GM23338 (cell line): Measurements from ENCODE around the gene EPG5.
"Not testable (repeated sequence)": the region's sequence is repeated elsewhere in the genome, so short reads cannot be mapped to it uniquely, and the experiment has no call there.

Experiments
- CREB1 ChIP-seq: fragments of 250-450 bp; sonication (Bioruptor Pico); IDR thresholded peaks from 2 replicates; pipeline ENCODE4 v1.5.0; 2020; ENCODE audit warnings: low read depth, mild to moderate bottlenecking, moderate library complexity
- CTCF ChIP-seq, 2 experiments: fragments of 200-600 bp in 1 of 2; sonication (generic) in 1 of 2; conservative IDR thresholded peaks; 2 replicates each; pipeline versions ENCODE4 v1.5.1 to v1.6.1; 2016 to 2017; ENCODE audit warnings: antibody characterized with exemption in 2 of 2, low read depth in 2 of 2, mild to moderate bottlenecking in 2 of 2, moderate library complexity in 1 of 2
- ETS1 ChIP-seq: IDR thresholded peaks from 2 replicates; pipeline ENCODE4 v1.6.1; 2016; ENCODE audit warnings: antibody characterized with exemption
- EZH2 ChIP-seq: fragments of 200-600 bp; sonication (generic); IDR thresholded peaks from one replicate; pipeline ENCODE4 v1.8.0; 2017; ENCODE audit warnings: antibody characterized with exemption, mild to moderate bottlenecking, low read depth; ENCODE audit not compliant: unreplicated experiment
- EZH2phosphoT487 ChIP-seq: fragments of 200-600 bp; sonication (generic); IDR thresholded peaks from one replicate; pipeline ENCODE4 v1.8.1; 2018; ENCODE audit warnings: antibody characterized with exemption; ENCODE audit not compliant: unreplicated experiment
- JUNB ChIP-seq: IDR thresholded peaks from one replicate; pipeline ENCODE4 v1.6.1; 2016; ENCODE audit warnings: antibody characterized with exemption; ENCODE audit not compliant: unreplicated experiment
- NANOG ChIP-seq: IDR thresholded peaks from 2 replicates; pipeline ENCODE4 v1.6.1; 2016; ENCODE audit warnings: antibody characterized with exemption, borderline replicate concordance
- POLR2AphosphoS5 ChIP-seq: IDR thresholded peaks from 2 replicates; pipeline ENCODE4 v1.6.1; 2016; ENCODE audit warnings: antibody characterized with exemption, low read depth
- REST ChIP-seq: IDR thresholded peaks from one replicate; pipeline ENCODE4 v1.6.1; 2018; ENCODE audit warnings: antibody characterized with exemption; ENCODE audit not compliant: unreplicated experiment
- STAT1 ChIP-seq: IDR thresholded peaks from one replicate; pipeline ENCODE4 v1.6.1; 2016; ENCODE audit warnings: antibody characterized with exemption; ENCODE audit not compliant: unreplicated experiment
- ZNF114 ChIP-seq: fragments of 250-450 bp; sonication (Bioruptor Pico); IDR thresholded peaks from 2 replicates; pipeline ENCODE4 v1.5.0; 2020; ENCODE audit warnings: mild to moderate bottlenecking, moderate library complexity
- ZNF331 ChIP-seq: fragments of 250-450 bp; sonication (Bioruptor Pico); IDR thresholded peaks from 2 replicates; pipeline ENCODE4 v1.5.0; 2020; ENCODE audit warnings: low read depth, mild to moderate bottlenecking, moderate library complexity
- ZNF462 ChIP-seq: fragments of 250-450 bp; sonication (Bioruptor Pico); IDR thresholded peaks from 2 replicates; pipeline ENCODE4 v1.5.0; 2020; ENCODE audit warnings: mild to moderate bottlenecking, moderate library complexity

GRCh38 chr18:45959484-45959883 is 7.6 kb downstream of the EPG5 start:
- not testable (repeated sequence) for TF ChIP-seq EZH2; CTCF (conservative IDR thresholded peaks at IDR 0.05; ENCODE audit: low read depth in 2 of 2); POLR2AphosphoS5; REST; ZNF331; ZNF114 (CRISPR knock-in tag); EZH2phosphoT487; ZNF462; CREB1 (CRISPR knock-in tag); JUNB; NANOG; ETS1; STAT1
